Esophagus squamous epithelium (tissue), 4 donors: ENCODE measurements around the gene RARRES1.

Source experiments
- CTCF ChIP-seq, 6 experiments: fragments of 450-650 bp in 4 of 6; fragments of 200-600 bp in 2 of 6; sonication (generic) in 2 of 6; IDR thresholded peaks; one replicate each; pipeline ENCODE4 v1.5.1; 2016 to 2019; ENCODE audit warnings: antibody characterized with exemption in 6 of 6, mild to moderate bottlenecking in 4 of 6, moderate library complexity in 4 of 6
- POLR2A ChIP-seq, 4 donors: fragments of 450-650 bp; IDR thresholded peaks; one replicate each; pipeline ENCODE4 v1.6.1; 2017; ENCODE audit warnings: antibody characterized with exemption in 4 of 4, mild to moderate bottlenecking in 4 of 4, moderate library complexity in 3 of 4

DNA sequence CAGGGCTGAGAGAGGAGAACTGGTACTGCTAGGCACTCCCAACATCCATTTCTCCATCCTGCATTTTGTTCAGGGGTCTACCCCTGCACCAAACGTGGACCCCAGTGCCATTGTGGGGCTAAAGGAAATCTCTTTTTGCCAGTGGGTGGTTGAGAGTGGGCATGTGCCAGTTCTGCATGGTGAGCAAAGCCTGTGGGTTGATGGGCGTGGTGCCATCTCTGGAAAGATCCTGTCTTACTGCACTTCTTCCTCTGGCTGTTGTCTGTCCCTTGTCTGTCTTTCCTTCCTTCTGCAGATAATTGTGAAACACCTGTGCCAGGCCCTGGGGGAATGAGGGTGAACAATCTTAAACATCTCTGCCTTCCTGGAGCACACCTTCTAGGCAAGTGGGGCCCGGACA is 1.4 kb upstream of the RARRES1 start:
- TF ChIP-seq CTCF (IDR thresholded peaks at IDR 0.05) (no peak), POLR2A (IDR thresholded peaks at IDR 0.05) (no peak)
